D721Med (cell line): ENCODE data around the gene SLC27A4.

Experiments used
- DNase-seq: peaks from one replicate; pipeline ENCODE4 v3.0.0; 2011; ENCODE audit warnings: low spot score; ENCODE audit not compliant: insufficient read length
- FAIRE-seq: peaks from 2 replicates; lab custom pipeline; 2011; peaks lifted over from hg19 to GRCh38; lab: Jason Lieb, UNC
- CTCF ChIP-seq: IDR thresholded peaks from 2 replicates; pipeline ENCODE4 v1.5.1; 2012; ENCODE audit warnings: mild to moderate bottlenecking, control low read depth; ENCODE audit not compliant: insufficient read depth; ENCODE audit errors: missing control alignments

SLC27A4 gene

GRCh38 chr9:128349772-128350171 is 9.4 kb downstream of the SLC27A4 start:
- FAIRE-seq (no peak), DNase-seq (no peak)
- TF ChIP-seq CTCF: no peak

DNA sequence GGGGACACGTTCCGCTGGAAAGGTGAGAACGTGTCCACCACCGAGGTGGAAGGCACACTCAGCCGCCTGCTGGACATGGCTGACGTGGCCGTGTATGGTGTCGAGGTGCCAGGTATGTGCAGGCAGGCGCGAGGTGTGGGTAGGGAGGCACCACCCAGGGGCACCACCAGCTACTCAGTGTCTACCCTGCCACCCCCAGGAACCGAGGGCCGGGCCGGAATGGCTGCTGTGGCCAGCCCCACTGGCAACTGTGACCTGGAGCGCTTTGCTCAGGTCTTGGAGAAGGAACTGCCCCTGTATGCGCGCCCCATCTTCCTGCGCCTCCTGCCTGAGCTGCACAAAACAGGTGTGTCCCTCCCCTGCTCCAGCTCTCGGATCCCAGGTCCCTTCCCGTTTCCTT is 15.1 kb downstream of the SLC27A4 start:
- TF ChIP-seq CTCF: no peak
- DNase-seq (no peak), FAIRE-seq (no peak)

GRCh38 chr9:128358090-128358489 is 17.8 kb downstream of the SLC27A4 start:
- DNase-seq: no peak

DNA sequence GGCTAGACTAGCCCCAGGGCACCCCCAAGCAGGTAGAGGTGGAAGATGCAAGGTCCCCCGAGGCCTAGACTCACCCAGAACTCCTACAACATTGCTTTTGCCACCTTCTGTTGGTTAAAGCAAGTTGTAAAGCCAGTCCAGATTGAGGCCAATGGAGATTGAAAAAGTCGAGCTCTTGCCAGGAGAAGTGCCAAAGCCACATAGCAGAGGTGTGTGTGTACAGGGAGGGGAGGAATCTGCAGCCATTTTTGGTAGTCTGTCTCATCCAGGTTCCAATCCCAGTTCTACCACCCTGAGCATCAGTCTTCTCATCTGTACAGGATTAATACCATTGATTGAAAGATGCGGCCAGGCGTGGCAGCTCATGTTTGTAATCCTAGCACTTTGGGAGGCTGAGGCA is 18.5 kb downstream of the SLC27A4 start:
- FAIRE-seq (no peak), DNase-seq (no peak)
- TF ChIP-seq CTCF: no peak

More at GRCh38 chr9:128358090-128358489, 17.8 kb downstream of the SLC27A4 start:
- FAIRE-seq: no peak
- no peak for TF ChIP-seq CTCF

GRCh38 chr9:128360826-128361225 is 20.5 kb downstream of the SLC27A4 start:
- FAIRE-seq: no peak
- no peak for DNase-seq
- no peak for TF ChIP-seq CTCF

GRCh38 chr9:128361296-128361985 is 21.1 kb downstream of the SLC27A4 start:
- FAIRE-seq (no peak), DNase-seq (no peak)
- TF ChIP-seq CTCF: no peak

DNA sequence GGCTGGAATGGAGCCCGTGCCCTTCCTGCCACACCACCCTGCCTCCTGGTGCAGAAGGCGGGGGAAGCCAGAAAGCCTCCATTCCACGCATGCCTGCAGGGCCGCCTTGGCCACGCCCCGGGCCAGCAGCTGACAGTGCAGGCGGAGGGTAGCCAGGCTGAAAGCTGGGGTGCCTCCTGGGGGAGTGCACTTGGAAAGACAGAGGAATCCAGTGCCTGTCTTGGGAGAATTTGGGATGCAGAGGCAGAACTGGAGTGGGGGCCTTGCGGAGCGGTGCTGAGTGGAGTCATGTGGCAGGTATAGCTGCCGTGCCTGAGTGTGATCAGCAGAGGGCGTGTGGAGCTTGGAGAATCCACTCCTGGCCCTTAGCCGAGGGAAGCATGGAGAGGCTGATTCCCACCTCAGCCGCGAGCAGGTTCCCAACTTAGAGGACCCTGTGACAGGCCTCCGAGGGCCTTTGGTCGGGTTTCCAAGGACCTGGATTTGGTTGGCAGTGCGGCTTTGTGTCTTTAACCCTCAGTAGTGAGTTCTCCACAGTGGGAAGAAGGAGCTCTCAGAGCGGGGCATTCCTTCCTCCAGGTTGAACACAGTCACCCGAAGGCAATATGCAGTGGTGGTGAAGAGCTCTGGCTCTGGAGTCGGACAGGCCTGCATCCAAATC is 21.8 kb downstream of the SLC27A4 start:
- peak; percentile 92 for TF ChIP-seq CTCF
- FAIRE-seq: no peak
- DNase-seq: peak; percentile 93
